Measurements from ENCODE around the gene CD7. TPM values are rescaled to one million over a fixed set of nuclear protein-coding genes. Genes with fewer than 3 reads are reported as not detected.
A peak's percentile ranks its signal among the peaks of the same experiment; 100 is the strongest.

Gene CD7
- total and polyA plus RNA-seq, 10 donors = 14.8 to 60.1 (median 24.3) TPM

- Histone ChIP-seq H3K4me3 (peak overlapping the region in 2 of 8 donors; percentile 73 to 82), H3K36me3 (peaks cover 0 to 57% (median 25%) of the 10 kb centered on the region in 6 donors)
Measured at GRCh38 chr17:82271401-82271800, 46.0 kb downstream of the CD7 start.

GRCh38 chr17:82270651-82271050 is 46.8 kb downstream of the CD7 start:
- H3K27ac ChIP-seq = peak overlapping the region in 4 of 8 donors; percentile 25 to 100 (median 99)

More at GRCh38 chr17:82271401-82271800, 46.0 kb downstream of the CD7 start:
- Histone ChIP-seq H3K27me3 (replicated peaks in 1 of 7) (no peaks in the 10 kb centered on the region), H3K9me3 (no peaks in the 10 kb centered on the region), H3K4me1 (peaks cover 59 to 81% (median 71%) of the 10 kb centered on the region in 6 donors), H3K27ac (peak overlapping the region in 4 of 8 donors; percentile 99 to 100 (median 99))
- peak; percentile 40 for DNase-seq
- intact Hi-C loops (cut with DNase I; ENCODE audit: low total_unique reads) = no loop called here
- TF ChIP-seq CTCF (IDR thresholded peaks at IDR 0.05 in 8 of 11, conservative IDR thresholded peaks at IDR 0.05 in 3 of 11) (no peak), POLR2A (IDR thresholded peaks at IDR 0.05) (no peak), POLR2AphosphoS5 (IDR thresholded peaks at IDR 0.05) (no peak)
- 86 to 91% (median 88%) methylated on average over 6 of the region's 6 CpGs for WGBS, 5 donors

GRCh38 chr17:82269882-82270500 is 47.4 kb downstream of the CD7 start:
- Histone ChIP-seq H3K27ac (peak overlapping the region in 5 of 8 donors; percentile 13 to 100 (median 99)), H3K36me3 (peaks cover 7 to 71% (median 39%) of the 10 kb centered on the region in 6 donors), H3K27me3 (replicated peaks in 1 of 7) (no peaks in the 10 kb centered on the region), H3K4me1 (peaks cover 59 to 90% (median 77%) of the 10 kb centered on the region in 6 donors), H3K9me3 (no peaks in the 10 kb centered on the region), H3K4me3 (peak overlapping the region in 1 of 8 donors; percentile 3)
- WGBS, 5 donors = 61 to 83% (median 77%) methylated on average over 7 to 13 of the region's 13 CpGs
- DNase-seq = peak; percentile 70
- TF ChIP-seq POLR2AphosphoS5 (IDR thresholded peaks at IDR 0.05) (peak in 1 of 3 donors; percentile 68), POLR2A (IDR thresholded peaks at IDR 0.05) (no peak), CTCF (IDR thresholded peaks at IDR 0.05 in 8 of 11, conservative IDR thresholded peaks at IDR 0.05 in 3 of 11) (no peak)
- intact Hi-C loops (cut with DNase I; ENCODE audit: low total_unique reads) = no loop called here

More at GRCh38 chr17:82270651-82271050, 46.8 kb downstream of the CD7 start:
- Histone ChIP-seq H3K27me3 (replicated peaks in 1 of 7) (no peaks in the 10 kb centered on the region), H3K9me3 (no peaks in the 10 kb centered on the region), H3K36me3 (peaks cover 1 to 65% (median 32%) of the 10 kb centered on the region in 6 donors), H3K4me3 (peak overlapping the region in 1 of 8 donors; percentile 32), H3K4me1 (peaks cover 59 to 88% (median 76%) of the 10 kb centered on the region in 6 donors)
- WGBS, 5 donors = 83 to 92% (median 85%) methylated on average over 12 of the region's 12 CpGs
- peak; percentile 65 for DNase-seq
- no peak for TF ChIP-seq POLR2A (IDR thresholded peaks at IDR 0.05)
- peak in 1 of 3 donors; percentile 47 for TF ChIP-seq POLR2AphosphoS5 (IDR thresholded peaks at IDR 0.05)
- intact Hi-C loops (cut with DNase I; ENCODE audit: low total_unique reads) = no loop called here

- 72 to 77% (median 76%) methylated on average over 10 of the region's 10 CpGs for WGBS, 5 donors
- H3K27ac ChIP-seq = peak overlapping the region in 5 of 8 donors; percentile 0 to 100 (median 99)
- TF ChIP-seq POLR2A (IDR thresholded peaks at IDR 0.05) (no peak), POLR2AphosphoS5 (IDR thresholded peaks at IDR 0.05) (peak in 1 of 3 donors; percentile 2)
- peaks cover 59 to 89% (median 75%) of the 10 kb centered on the region in 6 donors for H3K4me1 ChIP-seq
- no peaks in the 10 kb centered on the region for H3K27me3 ChIP-seq (replicated peaks in 1 of 7)
- no peaks in the 10 kb centered on the region for H3K9me3 ChIP-seq
- H3K4me3 ChIP-seq = peak overlapping the region in 1 of 8 donors; percentile 3
- peaks cover 7 to 78% (median 46%) of the 10 kb centered on the region in 6 donors for H3K36me3 ChIP-seq
- intact Hi-C loops (cut with DNase I; ENCODE audit: low total_unique reads) = no loop called here
- DNase-seq = peak; percentile 66
Measured at GRCh38 chr17:82269138-82269881, 48.1 kb downstream of the CD7 start.

All from spleen (tissue), 11 donors.